Liver (tissue), 9 donors: Measurements from ENCODE around the gene PTPN18. TPM values are rescaled to one million over a fixed set of nuclear protein-coding genes. Genes with fewer than 3 reads are reported as not detected.

Source experiments
- DNase-seq: peaks from one replicate; pipeline ENCODE4 v3.0.0-alpha.2; 2017; ENCODE audit warnings: low spot score
- H3K27ac ChIP-seq, 2 donors: one replicate each; pipeline ENCODE4 v1.7.0; 2013; ENCODE audit warnings: inconsistent platforms in 2 of 2, low read length in 2 of 2, control low read depth in 1 of 2, low read depth in 1 of 2, mild to moderate bottlenecking in 1 of 2
- H3K27me3 ChIP-seq, 4 donors: one replicate each; pipeline versions ENCODE4 v1.6.1 to v1.7.0; 2013; ENCODE audit warnings: low read length in 3 of 4, inconsistent platforms in 1 of 4, mild to moderate bottlenecking in 1 of 4, moderate library complexity in 1 of 4; ENCODE audit not compliant: control insufficient read depth in 4 of 4, insufficient read depth in 4 of 4
- H3K36me3 ChIP-seq, 4 donors: one replicate each; pipeline versions ENCODE4 v1.6.1 to v1.7.0; 2013; ENCODE audit warnings: low read length in 3 of 4, mild to moderate bottlenecking in 3 of 4, low read depth in 1 of 4, moderate library complexity in 1 of 4; ENCODE audit not compliant: control insufficient read depth in 4 of 4, insufficient read depth in 3 of 4
- H3K4me1 ChIP-seq, 4 donors: one replicate each; pipeline versions ENCODE4 v1.6.1 to v1.7.0; 2013; ENCODE audit warnings: low read length in 3 of 4, mild to moderate bottlenecking in 3 of 4, moderate library complexity in 1 of 4; ENCODE audit not compliant: control insufficient read depth in 4 of 4, insufficient read depth in 4 of 4
- H3K4me3 ChIP-seq, 3 donors: one replicate each; pipeline versions ENCODE4 v1.6.1 to v1.7.0; 2013; ENCODE audit warnings: low read length in 3 of 3, control low read depth in 1 of 3, low read depth in 1 of 3, mild to moderate bottlenecking in 1 of 3
- H3K9ac ChIP-seq, 2 donors: one replicate each; pipeline ENCODE4 v1.7.0; 2013; ENCODE audit warnings: low read length in 2 of 2, mild to moderate bottlenecking in 2 of 2, moderate library complexity in 2 of 2, control low read depth in 1 of 2, low read depth in 1 of 2
- H3K9me3 ChIP-seq, 4 donors: one replicate each; pipeline versions ENCODE4 v1.6.1 to v1.7.0; 2013; ENCODE audit warnings: low read length in 3 of 4; ENCODE audit not compliant: control insufficient read depth in 4 of 4
- ATF3 ChIP-seq: IDR thresholded peaks from 2 replicates; pipeline ENCODE4 v1.6.1; 2016; ENCODE audit warnings: antibody characterized with exemption
- EGR1 ChIP-seq, 2 donors: IDR thresholded peaks; 2 replicates each; pipeline ENCODE4 v1.6.1; 2016 to 2018; ENCODE audit warnings: antibody characterized with exemption in 2 of 2, low read depth in 2 of 2
- FOXA1 ChIP-seq: IDR thresholded peaks from 2 replicates; pipeline ENCODE4 v1.6.1; 2016; ENCODE audit warnings: antibody characterized with exemption
- FOXA2 ChIP-seq: IDR thresholded peaks from 2 replicates; pipeline ENCODE4 v1.6.1; 2016; ENCODE audit warnings: antibody characterized with exemption
- GABPA ChIP-seq, 2 donors: IDR thresholded peaks in 1 of 2; conservative IDR thresholded peaks in 1 of 2; 2 replicates each; pipeline ENCODE4 v1.6.1; 2016; ENCODE audit warnings: antibody characterized with exemption in 2 of 2, mild to moderate bottlenecking in 1 of 2, moderate library complexity in 1 of 2
- HNF4A ChIP-seq, 2 donors: conservative IDR thresholded peaks; 2 replicates each; pipeline ENCODE4 v1.6.1; 2016; ENCODE audit warnings: antibody characterized with exemption in 2 of 2, mild to moderate bottlenecking in 2 of 2
- HNF4G ChIP-seq: IDR thresholded peaks from 2 replicates; pipeline ENCODE4 v1.6.1; 2016; ENCODE audit warnings: antibody characterized with exemption
- JUND ChIP-seq, 2 donors: IDR thresholded peaks; 2 replicates each; pipeline ENCODE4 v1.6.1; 2016; ENCODE audit warnings: antibody characterized with exemption in 2 of 2
- MAX ChIP-seq: IDR thresholded peaks from 2 replicates; pipeline ENCODE4 v1.6.1; 2016; ENCODE audit warnings: antibody characterized with exemption
- NR2F2 ChIP-seq: IDR thresholded peaks from 2 replicates; pipeline ENCODE4 v1.6.1; 2016; ENCODE audit warnings: antibody characterized with exemption
- RAD21 ChIP-seq, 2 donors: IDR thresholded peaks; 2 replicates each; pipeline ENCODE4 v1.6.1; 2016; ENCODE audit warnings: antibody characterized with exemption in 2 of 2, mild to moderate bottlenecking in 2 of 2
- RXRA ChIP-seq, 2 donors: IDR thresholded peaks; 2 replicates each; pipeline ENCODE4 v1.6.1; 2017 to 2018; ENCODE audit warnings: antibody characterized with exemption in 2 of 2, mild to moderate bottlenecking in 1 of 2
- SP1 ChIP-seq: IDR thresholded peaks from 2 replicates; pipeline ENCODE4 v1.6.1; 2018; ENCODE audit warnings: antibody characterized with exemption, mild to moderate bottlenecking
- TAF1 ChIP-seq: conservative IDR thresholded peaks from 2 replicates; pipeline ENCODE4 v1.6.1; 2016; ENCODE audit warnings: antibody characterized with exemption, mild to moderate bottlenecking
- YY1 ChIP-seq: IDR thresholded peaks from 2 replicates; pipeline ENCODE4 v1.6.1; 2016; ENCODE audit warnings: antibody characterized with exemption, mild to moderate bottlenecking
- ZBTB33 ChIP-seq: IDR thresholded peaks from 2 replicates; pipeline ENCODE4 v1.6.1; 2016; ENCODE audit warnings: antibody characterized with exemption
- WGBS: extraction: QIAGEN DNeasy Blood & Tissue Kit; methylation state at CpG from one replicate; pipeline ENCODE4 v1.1.7; 2013; 5-methylcytosine and 5-hydroxymethylcytosine counted together
- polyA plus RNA-seq, 2 donors: library from polyadenylated mRNA; stranded (reverse) in 1 of 2; unstranded in 1 of 2; fragments of 200-250 nt in 1 of 2; fragments of >200 nt in 1 of 2; fragmentation: Nextera tagmentation in 1 of 2; extraction: Ambion mirVana in 1 of 2; gene quantifications; one replicate each; pipeline versions ENCODE4 v1.2.1 to v1.2.3, GENCODE V29; 2013 to 2015
- total RNA-seq, 2 donors: library from RNA; depleted of rRNA; stranded (reverse); fragments of >200 nt; gene quantifications; one replicate each; pipeline ENCODE4 v1.2.3, GENCODE V29; 2014
- TF ChIP-seq, protein P1 (sequence below): fragments of 150-350 bp; IDR thresholded peaks from 2 replicates; pipeline ENCODE4 v1.5.1; 2017; ENCODE audit warnings: improper control_type of control experiment, low read depth, low read length; ENCODE audit not compliant: missing input control
- TF ChIP-seq, protein P2 (sequence below): IDR thresholded peaks from 2 replicates; pipeline ENCODE4 v1.6.1; 2016; ENCODE audit warnings: antibody characterized with exemption, mild to moderate bottlenecking
- donor health status: healthy.
- donor health status: healthy.
- donor health status: healthy.
- donor health status: healthy.
- donor health status: healthy.

PTPN18 gene
- total and polyA plus RNA-seq, 4 donors: 14.0 to 28.6 (median 16.7) TPM

DNA sequence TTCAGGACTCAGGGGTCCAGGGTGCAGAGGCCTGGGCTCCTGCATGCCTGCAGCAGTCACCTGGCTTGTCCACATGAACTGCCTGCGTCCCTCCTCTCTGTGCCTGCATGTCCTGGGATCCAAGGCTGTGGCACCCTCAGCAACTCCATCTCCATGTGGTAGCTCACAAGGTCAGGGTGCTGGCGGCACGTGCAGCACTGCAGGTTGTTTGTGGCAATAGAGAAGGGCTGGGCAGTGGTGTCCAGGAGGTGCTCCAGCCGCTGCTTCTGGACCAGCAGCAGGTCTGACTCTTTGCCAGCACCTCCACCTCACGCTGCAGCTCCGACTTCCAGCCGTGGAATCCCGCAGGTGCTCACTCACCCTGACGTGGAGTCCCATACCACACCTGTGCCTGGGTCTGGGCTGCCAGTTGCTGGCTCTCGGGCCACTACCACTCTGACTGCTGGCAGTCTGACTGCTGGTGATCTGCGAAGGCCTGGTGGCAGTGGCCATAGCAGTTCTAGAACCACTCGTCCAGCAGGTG lies 42.0 kb upstream of the PTPN18 start:
- H3K27me3 ChIP-seq: no peaks in the 10 kb centered on the region
- peaks cover 0 to 6% (median 0%) of the 10 kb centered on the region in 4 donors for H3K4me1 ChIP-seq
- H3K27ac ChIP-seq: no peak overlapping the region
- H3K9ac ChIP-seq: no peak overlapping the region
- no peak for DNase-seq
- 86% methylated on average over 12 of the region's 12 CpGs for WGBS
- TF ChIP-seq GABPA (IDR thresholded peaks at IDR 0.05 in 1 of 2, conservative IDR thresholded peaks at IDR 0.05 in 1 of 2) (no peak), YY1 (no peak), JUND (IDR thresholded peaks at IDR 0.05) (no peak), NR2F2 (no peak), RXRA (IDR thresholded peaks at IDR 0.05) (no peak), MAX (no peak), HNF4G (no peak), HNF4A (conservative IDR thresholded peaks at IDR 0.05) (no peak), TAF1 (no peak), ZBTB33 (no peak), EGR1 (IDR thresholded peaks at IDR 0.05; ENCODE audit: low read depth in 2 of 2) (no peak), FOXA2 (no peak), RAD21 (IDR thresholded peaks at IDR 0.05) (no peak), SP1 (no peak), FOXA1 (no peak), ATF3 (no peak)
- TF ChIP-seq, protein P1, sequence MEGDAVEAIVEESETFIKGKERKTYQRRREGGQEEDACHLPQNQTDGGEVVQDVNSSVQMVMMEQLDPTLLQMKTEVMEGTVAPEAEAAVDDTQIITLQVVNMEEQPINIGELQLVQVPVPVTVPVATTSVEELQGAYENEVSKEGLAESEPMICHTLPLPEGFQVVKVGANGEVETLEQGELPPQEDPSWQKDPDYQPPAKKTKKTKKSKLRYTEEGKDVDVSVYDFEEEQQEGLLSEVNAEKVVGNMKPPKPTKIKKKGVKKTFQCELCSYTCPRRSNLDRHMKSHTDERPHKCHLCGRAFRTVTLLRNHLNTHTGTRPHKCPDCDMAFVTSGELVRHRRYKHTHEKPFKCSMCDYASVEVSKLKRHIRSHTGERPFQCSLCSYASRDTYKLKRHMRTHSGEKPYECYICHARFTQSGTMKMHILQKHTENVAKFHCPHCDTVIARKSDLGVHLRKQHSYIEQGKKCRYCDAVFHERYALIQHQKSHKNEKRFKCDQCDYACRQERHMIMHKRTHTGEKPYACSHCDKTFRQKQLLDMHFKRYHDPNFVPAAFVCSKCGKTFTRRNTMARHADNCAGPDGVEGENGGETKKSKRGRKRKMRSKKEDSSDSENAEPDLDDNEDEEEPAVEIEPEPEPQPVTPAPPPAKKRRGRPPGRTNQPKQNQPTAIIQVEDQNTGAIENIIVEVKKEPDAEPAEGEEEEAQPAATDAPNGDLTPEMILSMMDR: no peak
- TF ChIP-seq, protein P2, sequence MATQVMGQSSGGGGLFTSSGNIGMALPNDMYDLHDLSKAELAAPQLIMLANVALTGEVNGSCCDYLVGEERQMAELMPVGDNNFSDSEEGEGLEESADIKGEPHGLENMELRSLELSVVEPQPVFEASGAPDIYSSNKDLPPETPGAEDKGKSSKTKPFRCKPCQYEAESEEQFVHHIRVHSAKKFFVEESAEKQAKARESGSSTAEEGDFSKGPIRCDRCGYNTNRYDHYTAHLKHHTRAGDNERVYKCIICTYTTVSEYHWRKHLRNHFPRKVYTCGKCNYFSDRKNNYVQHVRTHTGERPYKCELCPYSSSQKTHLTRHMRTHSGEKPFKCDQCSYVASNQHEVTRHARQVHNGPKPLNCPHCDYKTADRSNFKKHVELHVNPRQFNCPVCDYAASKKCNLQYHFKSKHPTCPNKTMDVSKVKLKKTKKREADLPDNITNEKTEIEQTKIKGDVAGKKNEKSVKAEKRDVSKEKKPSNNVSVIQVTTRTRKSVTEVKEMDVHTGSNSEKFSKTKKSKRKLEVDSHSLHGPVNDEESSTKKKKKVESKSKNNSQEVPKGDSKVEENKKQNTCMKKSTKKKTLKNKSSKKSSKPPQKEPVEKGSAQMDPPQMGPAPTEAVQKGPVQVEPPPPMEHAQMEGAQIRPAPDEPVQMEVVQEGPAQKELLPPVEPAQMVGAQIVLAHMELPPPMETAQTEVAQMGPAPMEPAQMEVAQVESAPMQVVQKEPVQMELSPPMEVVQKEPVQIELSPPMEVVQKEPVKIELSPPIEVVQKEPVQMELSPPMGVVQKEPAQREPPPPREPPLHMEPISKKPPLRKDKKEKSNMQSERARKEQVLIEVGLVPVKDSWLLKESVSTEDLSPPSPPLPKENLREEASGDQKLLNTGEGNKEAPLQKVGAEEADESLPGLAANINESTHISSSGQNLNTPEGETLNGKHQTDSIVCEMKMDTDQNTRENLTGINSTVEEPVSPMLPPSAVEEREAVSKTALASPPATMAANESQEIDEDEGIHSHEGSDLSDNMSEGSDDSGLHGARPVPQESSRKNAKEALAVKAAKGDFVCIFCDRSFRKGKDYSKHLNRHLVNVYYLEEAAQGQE: no peak
- H3K9me3 ChIP-seq: no peaks in the 10 kb centered on the region
- no peak overlapping the region for H3K4me3 ChIP-seq
- H3K36me3 ChIP-seq: no peaks in the 10 kb centered on the region
